Lower leg skin (tissue), 3 donors: Measurements from ENCODE around the gene NBL1.

ENCODE experiments used
- CTCF ChIP-seq, 3 donors: fragments of 450-650 bp; IDR thresholded peaks; one replicate each; pipeline ENCODE4 v1.5.1; 2016; ENCODE audit warnings: antibody characterized with exemption in 3 of 3, mild to moderate bottlenecking in 3 of 3, moderate library complexity in 2 of 3
- POLR2A ChIP-seq, 2 donors: fragments of 450-650 bp; IDR thresholded peaks; one replicate each; pipeline ENCODE4 v1.6.1; 2016 to 2017; ENCODE audit warnings: antibody characterized with exemption in 2 of 2, mild to moderate bottlenecking in 1 of 2, moderate library complexity in 1 of 2

- TF ChIP-seq CTCF (IDR thresholded peaks at IDR 0.05) = no peak
- no peak for TF ChIP-seq POLR2A (IDR thresholded peaks at IDR 0.05)
These were observed 3.5 kb upstream of the NBL1 start for GRCh38 chr1:19640363-19641316.
